NCI-H2196 (cell line): ENCODE results near the gene RTN4RL2.

Experiments
- DNase-seq: peaks from one replicate; lab custom pipeline; 2025; ENCODE audit not compliant: unreplicated experiment; lab: John Stamatoyannopoulos, UW

The RTN4RL2 gene

DNA sequence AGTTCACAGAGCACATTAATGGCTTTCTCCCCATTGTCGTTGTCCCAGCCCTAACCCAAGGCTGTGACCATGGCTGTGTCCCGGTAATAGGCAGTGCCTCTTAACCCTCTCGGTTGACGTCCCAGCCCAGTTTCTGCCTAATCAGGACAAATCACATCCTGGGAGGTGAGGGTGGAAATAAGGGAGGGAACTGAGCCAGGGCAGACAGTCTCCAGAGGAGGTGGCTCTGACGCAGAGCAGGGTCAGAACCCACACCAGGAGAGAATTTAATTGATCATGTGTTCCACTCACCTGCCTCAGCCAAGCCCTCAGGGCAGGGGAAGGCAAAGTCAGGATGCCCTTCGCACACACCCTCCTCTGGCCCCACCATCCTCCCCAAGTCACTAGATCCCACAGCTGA is 38.2 kb downstream of the RTN4RL2 start:
- no peak for DNase-seq

DNA sequence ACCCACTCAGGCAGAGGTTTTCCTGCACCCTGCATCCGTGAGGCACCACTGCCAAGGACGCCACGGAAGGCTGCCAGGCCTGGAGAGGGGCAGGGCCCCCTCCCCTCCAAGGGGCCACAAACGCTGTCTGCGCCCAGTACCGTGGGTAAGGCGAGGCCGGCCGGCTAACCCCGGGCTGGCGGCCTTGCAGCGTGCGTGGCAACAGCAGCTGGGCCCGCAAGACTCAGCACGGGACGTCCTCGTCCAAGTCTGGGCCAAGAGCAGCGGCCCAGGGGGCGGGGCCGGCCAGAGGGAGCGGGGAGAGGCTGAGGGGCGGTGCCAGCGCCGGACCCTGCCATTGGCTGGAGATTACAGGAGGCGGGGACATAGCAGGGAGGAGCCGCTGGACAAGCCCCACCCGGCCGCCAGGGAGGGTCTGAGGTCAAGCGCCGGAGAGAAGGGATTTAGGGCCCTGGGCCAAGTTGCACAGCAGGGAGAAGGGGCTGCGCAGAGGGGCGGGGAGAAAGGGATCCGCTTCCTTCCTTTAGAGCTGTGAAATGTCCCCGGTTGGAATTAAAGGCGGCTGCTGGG is 39.2 kb downstream of the RTN4RL2 start:
- peak; percentile 94 for DNase-seq

DNA sequence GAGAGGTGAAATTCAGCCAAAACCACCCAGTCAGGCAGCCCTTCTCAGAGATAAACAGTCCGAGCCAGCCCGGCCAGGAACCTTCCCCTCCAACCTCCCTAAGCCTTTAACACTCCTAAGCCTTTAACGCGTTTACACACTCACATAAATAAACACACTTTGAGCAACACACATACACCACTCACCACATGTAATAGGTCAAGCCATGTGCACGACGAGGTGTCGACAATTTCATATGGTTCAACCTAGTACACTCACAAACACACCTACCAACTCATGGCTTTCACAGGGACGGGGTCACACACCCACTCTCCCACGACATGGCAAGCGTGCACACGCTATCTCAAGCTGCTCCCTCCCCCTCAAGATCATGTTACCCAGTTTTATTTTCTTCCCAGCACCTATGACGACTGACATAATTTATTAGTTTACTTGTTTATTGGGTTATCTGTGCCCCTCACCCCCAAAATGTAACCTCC is 39.7 kb downstream of the RTN4RL2 start:
- no peak for DNase-seq

DNA sequence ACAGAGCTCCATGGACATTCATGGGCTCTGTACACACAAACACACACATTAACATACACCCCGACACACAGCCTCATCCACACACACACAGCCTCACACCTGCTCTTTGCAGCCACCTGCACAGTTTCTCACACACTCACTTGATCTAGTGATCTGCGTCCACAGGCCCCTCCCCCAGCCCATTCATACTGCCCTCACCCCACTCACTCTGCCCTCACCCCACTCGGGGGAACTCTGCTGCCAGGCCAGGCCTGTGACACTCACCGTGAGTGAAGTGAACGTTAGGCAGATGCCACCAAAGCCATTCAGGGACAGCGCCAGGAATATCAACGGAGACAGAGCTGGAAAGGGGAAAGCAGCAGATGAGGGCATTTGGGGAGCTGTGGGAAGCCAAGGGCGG is 40.2 kb downstream of the RTN4RL2 start:
- no peak for DNase-seq

DNA sequence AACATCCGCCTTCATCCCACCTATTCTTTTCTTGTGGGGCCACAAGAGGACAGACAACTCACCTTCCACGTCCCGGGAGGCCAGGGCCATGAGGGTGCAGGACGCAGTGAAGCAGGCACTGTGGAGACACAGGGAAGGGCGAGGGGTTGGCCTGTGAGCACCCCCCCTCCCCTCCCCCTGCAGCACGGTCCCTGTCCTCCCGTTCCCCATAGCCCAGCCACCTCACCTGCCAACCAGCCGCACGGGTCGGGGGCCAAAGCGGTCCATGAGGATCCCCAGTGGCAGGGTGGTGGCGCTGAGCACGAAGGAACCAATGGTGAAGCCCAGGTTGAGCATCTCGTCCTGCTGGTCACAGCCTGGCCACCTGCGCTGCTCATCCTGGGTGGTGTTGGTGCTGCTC is 40.6 kb downstream of the RTN4RL2 start:
- no peak for DNase-seq

DNA sequence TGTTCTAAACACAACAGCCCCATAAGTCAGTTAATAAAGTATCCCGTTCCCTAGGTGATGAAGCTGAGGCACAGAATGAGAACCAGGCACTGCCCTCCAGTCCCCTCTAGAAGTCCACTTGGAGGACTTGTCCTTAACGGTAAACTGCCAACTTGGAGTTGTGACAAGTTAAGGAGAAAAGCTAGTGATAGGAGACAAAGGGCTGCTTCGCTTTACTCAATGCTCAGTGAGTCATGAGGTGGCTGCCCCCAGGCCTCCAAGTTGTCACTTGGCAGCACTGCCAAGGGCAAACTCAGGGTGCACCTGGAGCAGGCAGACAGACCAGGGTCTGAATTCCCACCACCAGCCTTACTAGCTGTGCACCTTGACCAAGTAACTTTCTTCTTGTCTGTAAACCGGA is 41.6 kb downstream of the RTN4RL2 start:
- peak; percentile 42 for DNase-seq

DNA sequence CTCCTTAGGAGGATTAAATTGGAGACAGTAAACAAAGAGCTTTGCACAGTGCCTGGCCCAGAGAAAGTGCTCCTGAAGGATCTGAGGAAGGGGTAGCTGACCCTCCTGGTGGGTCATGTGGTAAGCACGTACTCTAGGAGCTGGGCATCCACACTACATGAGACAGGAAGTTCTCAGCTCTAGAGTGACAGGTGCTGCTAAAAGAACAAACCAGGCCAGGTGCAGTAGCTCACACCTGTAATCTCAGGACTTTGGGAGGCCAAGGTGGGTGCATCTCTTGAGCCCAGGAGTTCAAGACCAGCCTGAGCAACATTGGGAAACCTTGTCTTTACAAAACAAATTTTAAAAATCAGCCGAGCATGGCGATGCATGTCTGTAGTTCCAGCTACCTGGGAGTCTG is 42.0 kb downstream of the RTN4RL2 start:
- DNase-seq, result no peak

DNA sequence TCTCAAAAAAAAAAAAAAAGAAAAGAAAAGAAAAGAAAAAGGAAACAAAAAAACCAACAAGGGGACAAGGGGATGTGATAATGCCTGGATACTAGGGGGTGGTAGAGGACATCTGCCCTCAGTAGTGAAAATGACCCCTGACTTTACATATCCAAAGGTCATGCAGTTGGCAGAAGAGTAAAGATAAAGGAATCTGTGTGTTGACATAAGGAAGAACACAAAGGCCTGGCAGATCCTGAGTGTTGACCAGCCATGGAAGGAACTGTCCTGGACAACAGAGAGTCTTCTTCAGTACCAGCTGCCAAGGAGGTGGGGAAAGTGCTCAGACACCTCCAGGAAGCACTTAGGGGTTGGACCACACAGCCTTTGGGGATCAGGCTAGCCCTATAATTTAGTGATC is 42.5 kb downstream of the RTN4RL2 start:
- no peak for DNase-seq

DNA sequence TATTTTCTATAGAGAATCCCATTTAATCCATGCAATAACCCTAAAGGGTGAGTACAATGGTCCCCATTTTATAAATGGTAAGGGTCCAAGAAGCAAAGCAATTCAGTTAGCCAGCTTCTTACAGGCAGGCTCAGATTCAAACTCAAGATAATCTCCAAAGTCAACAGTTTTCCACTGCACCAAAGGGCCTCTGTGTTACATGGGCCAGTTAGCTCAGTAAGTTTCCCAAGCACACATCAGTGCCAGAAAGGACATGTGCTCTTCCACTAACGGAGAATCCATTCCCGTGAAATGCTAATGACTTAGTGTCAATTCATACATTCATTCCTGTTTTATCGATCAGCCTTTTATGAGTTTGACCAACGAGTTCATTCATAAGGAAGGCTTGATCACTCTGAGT is 44.2 kb downstream of the RTN4RL2 start:
- DNase-seq, result no peak

DNA sequence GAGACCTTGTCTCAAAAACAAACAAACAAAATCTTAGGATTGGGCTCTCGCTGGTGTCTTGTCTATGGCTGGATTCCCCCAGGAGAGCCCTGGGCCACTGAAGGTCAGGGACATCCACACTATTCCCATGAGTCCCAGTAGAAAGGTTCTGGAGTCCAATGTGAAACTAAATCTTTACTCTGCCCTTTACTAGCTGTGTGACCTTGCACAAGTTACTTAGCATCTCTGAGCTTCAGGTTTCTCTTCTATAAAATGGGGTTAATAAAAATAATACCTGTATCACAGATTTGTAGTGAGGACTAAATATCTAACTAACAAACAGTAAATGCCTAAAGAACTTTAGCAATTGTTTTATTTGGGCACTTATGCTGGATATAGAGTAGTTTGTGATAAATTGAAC is 46.2 kb downstream of the RTN4RL2 start:
- DNase-seq, result no peak

DNA sequence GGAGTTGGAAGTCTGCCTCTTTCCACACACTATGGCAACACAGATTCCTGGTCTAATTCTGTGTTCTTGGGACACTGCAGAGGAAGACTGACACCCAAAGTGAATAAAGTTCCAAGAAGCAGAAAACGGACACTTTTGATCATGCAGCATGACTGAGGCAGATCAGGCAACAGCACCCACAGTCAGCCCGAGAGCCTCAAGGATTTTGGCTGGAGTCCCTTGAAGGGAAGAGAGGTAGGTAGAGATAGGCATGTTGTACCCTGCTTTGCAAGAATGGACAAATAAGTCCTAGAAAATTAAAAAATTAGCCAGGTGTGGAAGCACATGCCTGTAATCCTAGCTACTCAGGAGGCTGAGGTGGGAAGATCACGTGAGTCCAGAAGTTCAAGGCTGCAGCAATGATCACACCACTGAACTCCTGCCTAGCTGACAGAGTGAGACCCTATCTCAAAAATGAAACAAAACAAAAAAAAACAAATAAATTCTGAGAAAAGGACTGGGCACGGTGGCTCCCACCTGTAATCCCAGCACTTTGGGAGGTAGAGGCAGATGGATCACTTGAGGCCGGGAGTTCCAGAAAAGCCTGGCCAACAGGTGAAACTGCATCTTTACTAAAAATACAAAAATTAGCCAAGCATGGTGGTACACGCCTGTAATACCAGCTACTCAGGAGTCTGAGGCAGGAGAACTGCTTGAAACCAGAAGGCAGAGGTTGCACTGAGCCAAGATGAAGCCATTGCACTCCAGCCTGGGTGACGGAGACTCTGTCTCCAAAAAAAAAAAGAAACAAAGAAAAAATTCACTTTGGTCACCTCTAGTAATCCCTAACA is 48.2 kb downstream of the RTN4RL2 start:
- no peak for DNase-seq

DNA sequence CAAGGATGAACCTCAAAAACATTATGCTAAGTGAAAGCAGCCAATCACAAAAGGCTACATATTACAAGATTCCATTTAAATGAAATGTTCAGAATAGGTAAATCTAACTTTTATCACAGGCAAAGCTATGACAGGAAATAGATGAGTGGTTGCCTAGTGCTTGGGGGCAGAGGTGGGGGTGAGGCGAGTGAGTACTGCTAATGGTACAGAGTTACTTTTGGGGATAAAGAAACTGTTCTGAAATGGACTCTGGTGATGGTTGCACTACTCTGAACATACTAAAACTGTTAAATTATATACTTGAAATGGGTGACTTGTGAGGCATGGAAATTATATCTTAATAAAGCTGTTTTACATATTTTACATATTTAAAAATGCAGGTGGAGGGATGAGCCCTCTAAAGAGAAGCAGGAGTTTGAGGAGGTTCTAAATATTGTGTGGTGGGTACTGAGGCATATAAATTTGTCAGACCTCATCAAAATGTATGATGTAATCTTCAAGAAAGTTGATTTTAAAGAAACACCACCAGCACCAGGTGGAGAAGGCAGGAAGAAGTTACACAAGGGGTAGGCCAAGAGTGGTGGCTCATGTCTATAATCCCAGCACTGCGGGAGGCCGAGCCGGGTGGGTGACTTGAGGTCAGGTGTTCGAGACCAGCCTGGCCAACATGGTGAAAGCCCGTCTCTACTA is 51.6 kb downstream of the RTN4RL2 start:
- no peak for DNase-seq

DNA sequence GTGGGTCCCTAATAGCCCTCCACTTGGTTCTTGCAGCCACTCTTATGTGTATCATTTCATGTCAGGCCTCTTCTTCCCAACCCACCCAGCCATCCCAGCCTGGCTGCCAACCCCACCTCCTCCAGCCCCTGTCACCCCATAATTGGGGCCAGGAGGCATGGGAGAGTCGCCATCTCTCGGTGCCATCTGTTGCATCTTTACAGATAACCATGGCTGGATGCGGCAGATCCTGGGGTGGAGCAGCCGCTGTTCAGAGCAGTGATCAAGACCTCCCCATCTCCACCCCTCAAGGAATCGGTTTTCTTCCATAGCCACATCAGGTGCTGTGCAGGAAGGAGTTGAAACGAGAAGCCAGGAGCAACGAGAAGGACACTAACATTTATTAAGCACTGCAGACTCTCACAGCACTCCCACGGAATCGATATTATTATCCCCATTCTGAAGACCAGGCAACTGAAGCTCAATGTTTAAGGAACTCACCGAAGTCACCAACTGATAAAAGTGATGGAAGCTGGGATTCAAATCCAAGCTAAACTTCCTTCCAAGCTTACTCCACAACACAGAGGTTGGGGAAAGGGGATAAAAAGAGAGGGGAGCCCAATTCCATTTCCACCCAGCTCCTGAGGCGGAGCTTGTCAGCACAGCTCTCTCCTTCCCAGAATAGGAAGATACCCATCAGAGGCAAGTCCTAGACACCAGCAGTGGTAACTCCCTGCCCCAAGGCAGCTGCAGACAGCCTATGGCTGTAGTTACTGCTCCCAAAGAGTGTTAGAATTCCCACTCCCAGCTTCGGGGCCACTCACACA is 52.5 kb downstream of the RTN4RL2 start:
- DNase-seq, result no peak

DNA sequence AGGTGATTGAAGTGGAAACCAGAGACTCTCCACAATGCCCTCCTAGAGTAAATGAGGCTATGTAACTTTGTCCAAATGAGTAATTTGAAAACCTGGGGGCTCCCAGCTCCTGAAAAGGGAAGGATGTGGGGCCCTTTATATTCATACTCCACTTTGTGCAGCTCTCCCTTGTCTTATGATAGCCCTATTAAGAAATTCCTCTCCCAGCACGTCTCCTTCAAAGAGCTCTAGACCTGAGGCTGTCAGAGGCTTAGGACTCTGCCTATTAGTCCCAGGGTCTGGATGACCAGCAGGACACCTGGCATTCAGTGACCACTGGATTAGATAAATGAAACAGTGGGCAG is 53.1 kb downstream of the RTN4RL2 start:
- DNase-seq, result no peak

DNA sequence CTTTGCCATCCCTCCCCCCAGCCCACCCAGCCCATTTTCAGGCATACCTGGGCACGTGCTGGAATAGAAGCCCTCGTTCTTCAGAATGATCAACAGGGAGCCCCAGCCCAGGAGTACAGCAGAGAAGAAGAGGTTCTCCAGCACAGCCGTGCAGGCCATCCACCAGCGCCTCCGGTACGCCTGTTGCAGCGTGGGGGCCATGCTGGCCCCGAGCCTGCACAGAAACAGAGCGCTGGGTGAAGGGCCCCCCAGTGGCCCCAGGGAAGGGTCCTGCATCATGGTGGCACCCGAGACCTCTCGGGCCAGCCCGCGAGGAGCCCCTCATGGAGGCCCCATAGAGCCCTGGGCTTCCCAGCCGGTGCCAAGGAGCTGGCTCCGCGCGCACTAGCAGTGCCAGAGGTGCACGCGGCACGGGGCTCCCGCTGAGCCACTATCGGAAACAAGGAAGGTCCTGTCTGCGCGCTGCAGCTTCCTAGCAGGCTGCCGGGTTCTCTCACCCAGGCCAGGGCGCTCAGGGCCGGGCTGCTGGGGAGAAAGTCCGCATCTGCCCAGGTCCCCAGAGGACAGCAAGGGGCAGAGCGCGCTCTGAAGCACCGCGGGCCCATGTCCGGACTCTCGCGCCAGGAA is 53.7 kb downstream of the RTN4RL2 start:
- DNase-seq, result peak; percentile 29

DNA sequence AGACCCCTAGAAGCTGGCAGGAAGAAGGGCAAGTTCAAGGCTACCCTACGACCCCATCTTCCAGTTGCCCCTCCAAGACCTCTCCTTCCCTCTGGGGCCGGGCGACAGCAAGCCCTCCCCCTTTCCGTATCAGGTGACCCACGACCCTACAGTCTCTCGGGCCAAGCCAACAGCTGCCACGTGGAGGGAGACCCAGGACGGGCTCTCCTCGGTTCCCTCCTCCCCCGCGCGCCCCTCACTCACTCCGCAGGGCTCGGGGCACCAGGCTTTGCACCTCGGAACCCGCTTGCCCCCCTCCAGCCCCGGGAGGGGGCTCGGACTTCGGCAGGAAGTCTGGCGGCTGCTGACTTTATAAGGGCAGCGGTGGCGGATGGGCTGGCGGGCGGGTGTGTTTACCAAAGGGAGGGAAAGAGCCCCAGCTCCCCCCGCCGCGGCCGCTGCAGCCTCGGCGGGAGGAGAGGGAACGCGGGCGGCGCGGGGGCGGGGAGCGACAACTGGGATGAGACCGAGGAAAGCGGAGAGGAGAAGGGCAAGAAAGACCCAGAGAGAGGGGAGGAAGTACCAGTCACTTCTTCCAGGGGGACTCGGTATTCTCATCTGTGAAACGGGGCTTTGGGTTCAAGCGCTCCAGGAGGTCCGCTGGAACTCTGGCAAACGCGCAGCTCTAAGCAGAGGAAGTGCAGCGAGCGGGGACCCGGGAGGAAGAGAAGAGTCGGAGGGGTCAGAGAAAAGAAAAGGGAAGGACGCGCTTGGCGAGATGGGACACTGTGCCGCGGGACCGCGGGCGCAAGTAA is 54.4 kb downstream of the RTN4RL2 start:
- peak; percentile 29 for DNase-seq

DNA sequence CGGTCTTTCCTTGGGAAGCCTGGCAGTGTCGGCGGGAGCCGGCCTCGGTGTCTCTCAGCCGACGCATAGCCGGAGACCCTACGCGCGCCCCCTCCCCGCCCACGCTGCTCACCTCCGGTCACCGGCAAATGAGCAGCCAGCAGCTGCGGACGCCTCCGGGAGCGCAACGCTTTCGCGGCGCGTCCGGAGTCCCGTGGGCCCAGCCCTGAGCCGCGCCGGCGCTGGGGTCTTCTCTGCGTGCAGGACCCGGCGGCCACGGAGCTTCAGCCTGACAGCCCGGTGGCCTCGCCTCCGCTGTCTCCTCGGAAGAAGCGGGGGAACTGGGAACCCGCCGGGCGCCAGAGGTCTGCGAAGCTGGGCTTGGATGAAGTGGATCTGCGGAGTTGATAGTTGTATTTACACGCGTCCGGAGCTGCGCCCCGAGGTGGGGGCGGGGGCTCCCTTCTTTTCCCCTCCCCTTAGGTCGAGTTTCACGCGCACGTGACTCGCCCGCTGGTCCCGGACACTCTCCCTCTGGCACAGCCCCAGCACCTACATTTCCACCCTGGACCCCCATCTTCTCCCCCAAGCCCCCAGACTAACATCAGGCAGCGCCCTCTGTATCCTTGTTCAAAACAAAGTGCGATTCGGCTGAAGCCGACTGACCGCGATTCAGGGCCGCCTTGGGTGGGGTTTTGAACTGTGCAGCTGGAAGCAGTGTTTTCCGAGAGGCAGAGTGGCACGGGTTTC is 55.2 kb downstream of the RTN4RL2 start, which contains the start of gene SLC43A1:
SLC43A1 (minus strand) TSS at position 371 of the 729 bp plus-strand sequence. CDS start 1,591 bp downstream, outside the sequence.
- DNase-seq, result peak; percentile 14

DNA sequence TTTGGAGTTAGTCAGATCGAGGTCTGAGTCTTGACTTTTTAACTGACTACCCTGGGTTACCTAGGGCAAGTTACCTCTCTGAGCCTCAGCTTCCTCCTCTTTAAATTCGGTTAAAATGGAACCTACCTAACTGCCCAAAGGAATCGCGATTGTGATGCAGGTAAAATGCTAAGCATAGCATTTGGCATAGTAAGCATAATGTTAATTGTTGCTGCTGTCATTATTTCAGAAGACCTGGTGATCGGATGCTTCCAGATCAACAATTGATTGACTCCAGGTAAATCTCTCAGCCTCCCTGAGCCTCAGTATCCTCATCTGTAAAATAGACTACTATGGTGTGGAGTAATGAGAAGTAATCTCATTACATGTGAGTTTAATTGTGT is 55.7 kb downstream of the RTN4RL2 start:
- DNase-seq, result no peak

DNA sequence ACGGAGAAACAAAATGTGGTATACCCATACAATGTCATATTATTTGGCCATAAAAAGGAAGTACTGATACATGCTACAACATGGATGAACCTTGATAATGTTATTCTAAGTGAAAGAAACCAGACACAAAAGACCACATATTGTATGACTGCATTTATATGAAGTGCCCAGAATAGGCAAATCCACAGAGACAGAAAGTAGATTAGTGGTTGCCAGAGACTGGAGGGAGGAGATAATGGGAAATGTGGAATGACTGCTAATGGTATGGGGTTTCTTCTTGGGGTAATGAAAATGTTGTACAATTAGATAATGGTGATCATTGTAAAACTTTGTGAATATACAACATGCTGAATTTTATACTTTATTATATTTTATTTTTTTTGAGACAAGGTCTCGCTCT is 60.8 kb downstream of the RTN4RL2 start:
- no peak for DNase-seq
